ENCODE results near the gene IDH3A.

DNA sequence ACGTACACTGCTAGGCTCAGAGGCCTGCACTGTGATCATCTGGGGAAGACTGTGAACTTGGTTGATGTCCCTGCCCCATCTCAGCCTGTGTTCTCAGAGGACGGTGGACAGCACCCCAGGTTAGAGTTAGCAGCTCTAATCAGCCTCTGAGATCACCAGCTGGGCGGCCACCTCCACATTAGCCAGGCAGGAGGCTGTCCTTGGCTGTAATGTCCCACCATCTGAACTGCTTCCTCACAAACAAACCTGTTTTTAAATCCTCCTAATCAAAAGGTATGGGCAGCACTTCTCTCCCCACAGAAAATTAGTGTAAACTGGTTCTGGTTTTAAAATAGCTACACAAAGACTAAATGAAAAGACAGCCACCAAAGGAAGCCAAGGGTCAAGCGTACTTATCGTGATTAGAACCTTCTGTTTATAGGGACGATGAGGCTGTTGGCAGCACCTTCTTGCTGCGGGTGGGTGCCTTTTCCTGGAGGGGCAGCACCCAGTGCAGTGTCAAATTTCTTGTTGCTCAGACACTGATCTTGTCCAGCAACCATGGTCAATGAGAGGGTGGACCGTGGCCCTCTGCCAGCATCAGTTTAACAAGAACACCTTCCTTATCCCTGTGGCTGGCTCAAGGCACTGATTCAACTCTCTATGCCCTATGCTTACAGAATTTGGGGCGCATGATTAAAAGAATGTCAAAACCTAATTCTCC, 60.6 kb downstream of the IDH3A start:
- TF ChIP-seq, protein P1, sequence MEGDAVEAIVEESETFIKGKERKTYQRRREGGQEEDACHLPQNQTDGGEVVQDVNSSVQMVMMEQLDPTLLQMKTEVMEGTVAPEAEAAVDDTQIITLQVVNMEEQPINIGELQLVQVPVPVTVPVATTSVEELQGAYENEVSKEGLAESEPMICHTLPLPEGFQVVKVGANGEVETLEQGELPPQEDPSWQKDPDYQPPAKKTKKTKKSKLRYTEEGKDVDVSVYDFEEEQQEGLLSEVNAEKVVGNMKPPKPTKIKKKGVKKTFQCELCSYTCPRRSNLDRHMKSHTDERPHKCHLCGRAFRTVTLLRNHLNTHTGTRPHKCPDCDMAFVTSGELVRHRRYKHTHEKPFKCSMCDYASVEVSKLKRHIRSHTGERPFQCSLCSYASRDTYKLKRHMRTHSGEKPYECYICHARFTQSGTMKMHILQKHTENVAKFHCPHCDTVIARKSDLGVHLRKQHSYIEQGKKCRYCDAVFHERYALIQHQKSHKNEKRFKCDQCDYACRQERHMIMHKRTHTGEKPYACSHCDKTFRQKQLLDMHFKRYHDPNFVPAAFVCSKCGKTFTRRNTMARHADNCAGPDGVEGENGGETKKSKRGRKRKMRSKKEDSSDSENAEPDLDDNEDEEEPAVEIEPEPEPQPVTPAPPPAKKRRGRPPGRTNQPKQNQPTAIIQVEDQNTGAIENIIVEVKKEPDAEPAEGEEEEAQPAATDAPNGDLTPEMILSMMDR (conservative IDR thresholded peaks at IDR 0.05 in 1 of 2, IDR thresholded peaks at IDR 0.05 in 1 of 2; ENCODE audit: extremely low read depth in 1 of 2, insufficient read depth in 1 of 2, low read depth in 1 of 2, low read length in 2 of 2), result no peak
- no peak for TF ChIP-seq EZH2 (IDR thresholded peaks at IDR 0.05; ENCODE audit: borderline replicate concordance, low read length)
